ENCODE data around the gene PCCA. TPM values are rescaled to one million over a fixed set of nuclear protein-coding genes. Genes with fewer than 3 reads are reported as not detected.

The PCCA gene
- total RNA-seq, 2 donors from 2014 or later = 52.7 to 66.4 TPM

GRCh38 chr13:100291624-100292023, 202.7 kb downstream of the PCCA start:
- Histone ChIP-seq H3K36me3 (no peaks in the 10 kb centered on the region), H3K4me1 (replicated peaks) (no peaks in the 10 kb centered on the region), H3K9me3 (no peaks in the 10 kb centered on the region), H3K27ac (no peak overlapping the region), H3K4me3 (no peak overlapping the region), H3K27me3 (replicated peaks; ENCODE audit: insufficient read depth) (no peaks in the 10 kb centered on the region)
- WGBS = 74% methylated on average over 2 of the region's 2 CpGs
- intact Hi-C loops (cut with DNase I) = no loop called here
- DNase-seq (ENCODE audit: low spot score) = no peak
- TF ChIP-seq CTCF (IDR thresholded peaks at IDR 0.05) (no peak), POLR2AphosphoS5 (IDR thresholded peaks at IDR 0.05) (no peak), POLR2A (IDR thresholded peaks at IDR 0.05) (no peak)

GRCh38 chr13:100297413-100297812, 208.5 kb downstream of the PCCA start:
- intact Hi-C loops (cut with DNase I) = no loop called here
- Histone ChIP-seq H3K27ac (no peak overlapping the region), H3K9me3 (no peaks in the 10 kb centered on the region), H3K27me3 (replicated peaks; ENCODE audit: insufficient read depth) (no peaks in the 10 kb centered on the region), H3K4me3 (no peak overlapping the region), H3K36me3 (no peaks in the 10 kb centered on the region), H3K4me1 (replicated peaks) (no peaks in the 10 kb centered on the region)
- TF ChIP-seq CTCF (IDR thresholded peaks at IDR 0.05) (no peak), POLR2AphosphoS5 (IDR thresholded peaks at IDR 0.05) (no peak)
- DNase-seq (ENCODE audit: low spot score) = no peak
- 83% methylated on average over 5 of the region's 5 CpGs for WGBS

GRCh38 chr13:100298116-100298681, 209.3 kb downstream of the PCCA start:
- 68% methylated on average over 2 of the region's 2 CpGs for WGBS
- intact Hi-C loops (cut with DNase I) = no loop called here
- TF ChIP-seq POLR2A (IDR thresholded peaks at IDR 0.05) = no peak
- TF ChIP-seq CTCF (IDR thresholded peaks at IDR 0.05) = no peak
- no peak for TF ChIP-seq POLR2AphosphoS5 (IDR thresholded peaks at IDR 0.05)
- H3K4me1 ChIP-seq (replicated peaks) = no peaks in the 10 kb centered on the region
- no peak overlapping the region for H3K4me3 ChIP-seq
- no peaks in the 10 kb centered on the region for H3K36me3 ChIP-seq
- no peaks in the 10 kb centered on the region for H3K27me3 ChIP-seq (replicated peaks; ENCODE audit: insufficient read depth)
- no peak overlapping the region for H3K27ac ChIP-seq
- H3K9me3 ChIP-seq = no peaks in the 10 kb centered on the region
- DNase-seq (ENCODE audit: low spot score) = no peak

GRCh38 chr13:100298691-100299090, 209.8 kb downstream of the PCCA start:
- DNase-seq (ENCODE audit: low spot score) = no peak
- TF ChIP-seq CTCF (IDR thresholded peaks at IDR 0.05) (no peak), POLR2A (IDR thresholded peaks at IDR 0.05) (no peak), POLR2AphosphoS5 (IDR thresholded peaks at IDR 0.05) (no peak)
- no peak overlapping the region for H3K27ac ChIP-seq
- WGBS = 71% methylated on average over 2 of the region's 2 CpGs
- no peak overlapping the region for H3K4me3 ChIP-seq
- H3K27me3 ChIP-seq (replicated peaks; ENCODE audit: insufficient read depth) = no peaks in the 10 kb centered on the region
- H3K36me3 ChIP-seq = no peaks in the 10 kb centered on the region
- H3K9me3 ChIP-seq = no peaks in the 10 kb centered on the region
- H3K4me1 ChIP-seq (replicated peaks) = no peaks in the 10 kb centered on the region
- intact Hi-C loops (cut with DNase I) = no loop called here

GRCh38 chr13:100300243-100300642, 211.3 kb downstream of the PCCA start:
- WGBS = 58% methylated on average over 3 of the region's 3 CpGs
- no peaks in the 10 kb centered on the region for H3K36me3 ChIP-seq
- no peak for DNase-seq (ENCODE audit: low spot score)
- no peaks in the 10 kb centered on the region for H3K9me3 ChIP-seq
- TF ChIP-seq CTCF (IDR thresholded peaks at IDR 0.05) = no peak
- TF ChIP-seq POLR2A (IDR thresholded peaks at IDR 0.05) = no peak
- no peak for TF ChIP-seq POLR2AphosphoS5 (IDR thresholded peaks at IDR 0.05)
- H3K27me3 ChIP-seq (replicated peaks; ENCODE audit: insufficient read depth) = no peaks in the 10 kb centered on the region
- intact Hi-C loops (cut with DNase I) = no loop called here
- H3K27ac ChIP-seq = no peak overlapping the region
- no peak overlapping the region for H3K4me3 ChIP-seq
- H3K4me1 ChIP-seq (replicated peaks) = no peaks in the 10 kb centered on the region

Measured in prostate gland (tissue), 2 donors.